ENCODE results near the gene COL28A1.

Gene COL28A1

GRCh38 chr7:7576344-7576743 is 40.7 kb upstream of the COL28A1 start:
- no peak for DNase-seq (ENCODE audit: extremely low read depth, low read depth)
- TF ChIP-seq CTCF (IDR thresholded peaks at IDR 0.05; ENCODE audit: low read depth, low read length, missing control alignments) = no peak
- H3K4me3 ChIP-seq (replicated peaks; ENCODE audit: low read depth, low read length) = no peak overlapping the region

GRCh38 chr7:7573701-7574100 is 38.0 kb upstream of the COL28A1 start:
- no peak for TF ChIP-seq CTCF (IDR thresholded peaks at IDR 0.05; ENCODE audit: low read depth, low read length, missing control alignments)
- no peak overlapping the region for H3K4me3 ChIP-seq (replicated peaks; ENCODE audit: low read depth, low read length)
- no peak for DNase-seq (ENCODE audit: extremely low read depth, low read depth)

GRCh38 chr7:7570584-7570983 is 34.9 kb upstream of the COL28A1 start:
- no peak overlapping the region for H3K4me3 ChIP-seq (replicated peaks; ENCODE audit: low read depth, low read length)
- no peak for TF ChIP-seq CTCF (IDR thresholded peaks at IDR 0.05; ENCODE audit: low read depth, low read length, missing control alignments)
- DNase-seq (ENCODE audit: extremely low read depth, low read depth) = no peak

- H3K4me3 ChIP-seq (replicated peaks; ENCODE audit: low read depth, low read length) = peak overlapping the region; percentile 81
- DNase-seq (ENCODE audit: extremely low read depth, low read depth) = no peak
- TF ChIP-seq CTCF (IDR thresholded peaks at IDR 0.05; ENCODE audit: low read depth, low read length, missing control alignments) = no peak
Observed at GRCh38 chr7:7569615-7570014, 33.9 kb upstream of the COL28A1 start.

- peak overlapping the region; percentile 81 for H3K4me3 ChIP-seq (replicated peaks; ENCODE audit: low read depth, low read length)
- TF ChIP-seq CTCF (IDR thresholded peaks at IDR 0.05; ENCODE audit: low read depth, low read length, missing control alignments) = no peak
- no peak for DNase-seq (ENCODE audit: extremely low read depth, low read depth)
Observed at GRCh38 chr7:7569081-7569527, 33.4 kb upstream of the COL28A1 start.

GRCh38 chr7:7568553-7568952 is 32.9 kb upstream of the COL28A1 start:
- no peak for TF ChIP-seq CTCF (IDR thresholded peaks at IDR 0.05; ENCODE audit: low read depth, low read length, missing control alignments)
- peak overlapping the region; percentile 81 for H3K4me3 ChIP-seq (replicated peaks; ENCODE audit: low read depth, low read length)
- DNase-seq (ENCODE audit: extremely low read depth, low read depth) = no peak

GRCh38 chr7:7567898-7568531 is 32.3 kb upstream of the COL28A1 start:
- peak overlapping the region; percentile 81 for H3K4me3 ChIP-seq (replicated peaks; ENCODE audit: low read depth, low read length)
- DNase-seq (ENCODE audit: extremely low read depth, low read depth) = no peak
- no peak for TF ChIP-seq CTCF (IDR thresholded peaks at IDR 0.05; ENCODE audit: low read depth, low read length, missing control alignments)
